IMR-90 (cell line): ENCODE data around the gene IGHMBP2. TPM values are rescaled to one million over a fixed set of nuclear protein-coding genes. Genes with fewer than 3 reads are reported as not detected.

ENCODE experiments used
- polyA plus RNA-seq, 3 experiments: library from polyadenylated mRNA; depleted of rRNA; stranded (reverse); fragments of >200 nt; gene quantifications; 2 replicates each; pipeline ENCODE4 v1.2.3, GENCODE V29; 2012; ENCODE audit warnings: low replicate concordance in 1 of 3
- total RNA-seq: library from RNA; depleted of rRNA; stranded (reverse); fragments of >200 nt; gene quantifications from 2 replicates; pipeline ENCODE4 v1.2.3, GENCODE V29; 2012; rRNA removed

Gene IGHMBP2
- total and polyA plus RNA-seq, 2 of the 4 experiments (the other 2 are of a cell fraction): 4.5 to 11.1 TPM

Other genes with a start within 250 kb of the IGHMBP2 start
- 0.28 TPM in 1 of 2 replicates, not detected in the other for gene GAL, start 219.3 kb upstream of the IGHMBP2 start, total RNA-seq
- 2.0 and 2.5 TPM in 2 replicates for gene GAL, start 219.3 kb upstream of the IGHMBP2 start, polyA plus RNA-seq (2012; rRNA removed)
- gene TESMIN, start 152.4 kb upstream of the IGHMBP2 start, total RNA-seq: 0.56 and 0.90 TPM in 2 replicates
- gene TESMIN, start 152.4 kb upstream of the IGHMBP2 start, polyA plus RNA-seq (2012; rRNA removed): 2.2 and 3.0 TPM in 2 replicates
- gene CPT1A, start 62.0 kb upstream of the IGHMBP2 start, total RNA-seq: 18.6 and 21.3 TPM in 2 replicates
- gene CPT1A, start 62.0 kb upstream of the IGHMBP2 start, polyA plus RNA-seq (2012; rRNA removed): 12.8 and 15.4 TPM in 2 replicates
- 19.2 and 21.7 TPM in 2 replicates for gene MRPL21, start 59 bp upstream of the IGHMBP2 start, total RNA-seq
- gene MRPL21, start 59 bp upstream of the IGHMBP2 start, polyA plus RNA-seq (2012; rRNA removed): 26.3 and 29.6 TPM in 2 replicates
- gene MRGPRD, start 77.1 kb downstream of the IGHMBP2 start, total RNA-seq: not detected in 2 replicates
- gene MRGPRD, start 77.1 kb downstream of the IGHMBP2 start, polyA plus RNA-seq (2012; rRNA removed): not detected in 2 replicates
- 5.8 and 6.3 TPM in 2 replicates for gene MRGPRF, start 109.4 kb downstream of the IGHMBP2 start, total RNA-seq
- gene MRGPRF, start 109.4 kb downstream of the IGHMBP2 start, polyA plus RNA-seq (2012; rRNA removed): 27.3 and 28.8 TPM in 2 replicates
- 3.1 and 3.4 TPM in 2 replicates for gene TPCN2, start 145.0 kb downstream of the IGHMBP2 start, total RNA-seq
- 6.9 and 8.0 TPM in 2 replicates for gene TPCN2, start 145.0 kb downstream of the IGHMBP2 start, polyA plus RNA-seq (2012; rRNA removed)